GM19035 (cell line): ENCODE measurements around the gene RBM11.

Experiments
- ATAC-seq: cut with Tn5 transposase; IDR thresholded peaks from one replicate; pipeline ENCODE4 v1.9.1; 2021; ENCODE audit not compliant: unreplicated experiment

Gene RBM11

DNA sequence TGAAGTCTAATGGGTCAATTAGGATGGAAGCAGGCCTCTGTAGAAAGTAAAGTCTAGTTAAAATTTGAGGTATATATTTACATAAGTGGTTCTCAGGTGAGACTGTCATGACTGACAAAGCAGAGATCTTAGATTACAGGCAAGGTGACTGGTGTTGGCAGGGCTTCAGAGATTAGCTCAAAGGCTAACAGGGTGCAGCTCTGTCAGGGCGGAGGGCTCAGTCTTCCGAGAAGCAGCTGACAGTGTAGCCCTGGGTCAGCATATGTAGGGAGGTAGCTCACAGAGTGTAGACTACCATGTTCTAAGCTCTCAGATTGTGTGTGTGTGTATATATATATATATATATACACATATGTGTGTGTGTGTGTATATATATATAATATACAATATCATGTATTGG is 54.7 kb downstream of the RBM11 start:
- no peak for ATAC-seq

DNA sequence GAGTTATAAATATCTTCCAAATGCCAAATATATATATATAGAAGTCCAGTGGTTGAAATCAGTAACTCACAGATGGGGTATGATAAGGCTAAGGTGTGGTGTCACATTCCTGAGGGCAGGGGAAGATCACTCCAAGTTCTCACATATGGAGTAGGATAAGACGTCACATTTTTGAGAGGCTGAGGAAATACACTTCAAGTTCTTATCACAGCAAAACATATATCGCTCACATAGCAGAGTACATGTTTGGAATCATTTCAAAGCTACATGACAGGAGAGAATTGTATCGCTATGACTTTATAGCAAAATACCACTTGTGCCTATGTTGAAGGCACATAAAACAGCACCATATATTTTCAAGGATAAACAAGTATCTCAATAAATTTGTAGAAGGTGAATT is 55.1 kb downstream of the RBM11 start:
- no peak for ATAC-seq

DNA sequence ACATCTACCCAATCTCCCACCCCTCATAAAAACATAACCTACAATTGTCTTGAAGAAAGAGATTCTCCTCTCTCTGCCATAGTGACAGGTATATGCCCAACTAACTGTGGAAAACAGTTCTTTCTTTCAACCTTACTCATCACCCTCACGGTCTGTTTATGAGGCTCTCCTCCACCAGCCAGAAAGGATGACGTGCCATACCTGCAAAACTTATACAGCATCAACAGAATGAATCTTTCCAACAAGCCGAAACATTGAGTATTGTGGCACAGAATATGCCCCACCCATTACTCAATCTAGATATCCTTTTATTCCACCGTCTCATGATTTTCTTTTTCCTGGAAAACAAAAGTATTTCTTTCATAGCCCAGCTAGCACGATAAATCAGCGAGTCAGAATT is 55.7 kb downstream of the RBM11 start:
- no peak for ATAC-seq

DNA sequence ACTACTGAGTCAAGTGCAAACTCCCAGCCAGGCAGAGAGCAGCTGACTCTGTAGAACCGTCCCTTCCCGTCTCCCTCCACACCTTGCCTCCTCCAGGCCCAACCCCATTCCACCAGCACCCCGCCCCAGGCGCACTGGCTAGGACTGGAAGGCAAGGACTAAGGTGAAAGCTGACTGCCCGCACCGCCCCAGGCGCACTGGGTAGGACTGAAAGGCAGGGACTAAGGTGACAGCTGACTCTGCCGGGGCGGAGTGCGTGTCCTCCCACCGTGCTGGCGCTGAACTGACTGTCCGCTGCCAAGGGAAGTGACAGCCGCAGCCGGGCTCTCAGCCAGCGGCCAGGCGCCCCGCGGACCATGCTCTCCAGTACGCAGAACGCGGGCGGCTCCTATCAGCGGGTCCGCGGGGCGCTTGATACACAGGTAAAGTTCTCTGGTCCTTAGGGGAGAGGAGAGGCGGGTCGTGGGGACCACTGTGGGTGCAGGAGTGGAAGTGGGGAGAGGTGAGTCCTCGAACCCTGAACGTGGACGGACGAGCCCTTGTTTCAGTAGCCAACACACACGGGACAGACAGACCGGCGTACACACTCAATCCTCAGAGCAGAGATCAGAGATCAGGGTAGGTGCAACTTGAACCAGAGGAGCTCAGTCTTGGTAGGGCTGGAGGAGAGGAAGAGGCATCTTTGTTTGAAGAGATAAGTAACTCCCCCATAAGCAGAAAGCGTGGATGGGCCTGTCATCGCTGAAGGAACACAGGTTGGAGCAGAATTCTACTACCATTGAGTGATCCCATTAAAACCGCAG is 58.0 kb downstream of the RBM11 start:
- no peak for ATAC-seq

DNA sequence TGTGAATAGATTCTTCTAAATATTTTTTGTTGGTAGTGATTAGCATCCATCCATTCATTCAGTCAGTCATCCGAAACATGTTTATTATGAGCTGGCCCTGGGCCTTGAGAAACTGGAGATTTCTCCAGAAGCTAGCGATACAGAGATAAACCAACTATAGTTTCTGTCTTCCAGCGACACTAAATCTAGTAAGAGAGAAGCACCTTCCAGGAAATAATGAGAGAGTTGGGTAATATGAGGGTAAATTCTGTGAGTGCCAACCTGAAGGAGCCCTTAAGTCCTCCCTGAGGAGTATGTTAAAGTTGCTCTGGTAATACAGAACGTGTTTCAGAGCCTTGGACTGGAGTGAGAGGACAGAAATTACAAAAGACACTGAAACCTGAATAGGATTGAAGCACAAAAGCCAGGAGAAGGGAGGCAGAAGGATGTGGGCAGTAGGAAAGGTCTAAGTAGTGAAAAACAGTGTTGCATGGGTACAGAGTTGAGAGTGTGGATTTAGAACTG is 59.8 kb downstream of the RBM11 start:
- ATAC-seq, result no peak
